CD4-positive, alpha-beta T cell (primary cell): ENCODE results near the gene RXFP2. TPM values are rescaled to one million over a fixed set of nuclear protein-coding genes. Genes with fewer than 3 reads are reported as not detected.

Experiments used
- ATAC-seq: fragments of 200-7000 bp; cut with Tn5 transposase; one replicate; pipeline ENCODE4 v1.10.0; 2022; ENCODE audit warnings: mild to moderate bottlenecking; ENCODE audit not compliant: poor library complexity
- CTCF ChIA-PET: fragments of 350-600 bp; sonication (Branson Sonifier 250); formaldehyde crosslinking; loops from one replicate; lab custom pipeline; 2021; ENCODE audit warnings: antibody characterized with exemption, inconsistent platforms; lab: Charles Lee
- POLR2A ChIA-PET: fragments of 350-600 bp; sonication (Branson Sonifier 250); formaldehyde crosslinking; loops from one replicate; lab custom pipeline; 2021; ENCODE audit warnings: antibody characterized with exemption, inconsistent platforms; lab: Charles Lee
- DNase-seq, 14 experiments: peaks; one replicate each; pipeline ENCODE4 v3.0.0-alpha.2; 2013 to 2020; ENCODE audit warnings: mixed read lengths in 2 of 14
- H3K27ac ChIP-seq, 2 donors: one replicate each; pipeline versions ENCODE4 v1.5.1 to v1.7.0; 2013; ENCODE audit warnings: low read length in 2 of 2, low read depth in 1 of 2, mild to moderate bottlenecking in 1 of 2
- H3K27me3 ChIP-seq, 2 experiments: 1 replicate in 1 of 2; 2 replicates in 1 of 2; pipeline versions ENCODE4 v1.6.1 to v1.7.0; 2013; ENCODE audit warnings: low read length in 2 of 2, control low read depth in 1 of 2, mild to moderate bottlenecking in 1 of 2, moderate library complexity in 1 of 2; ENCODE audit not compliant: insufficient read depth in 2 of 2, control insufficient read depth in 1 of 2
- H3K36me3 ChIP-seq: one replicate; pipeline ENCODE4 v1.6.1; 2013; ENCODE audit warnings: low read length, control low read depth; ENCODE audit not compliant: insufficient read depth
- H3K4me1 ChIP-seq: one replicate; pipeline ENCODE4 v1.6.1; 2013; ENCODE audit warnings: low read length, control low read depth; ENCODE audit not compliant: insufficient read depth
- H3K4me3 ChIP-seq: one replicate; pipeline ENCODE4 v1.5.1; 2013; ENCODE audit warnings: mild to moderate bottlenecking, low read length, moderate library complexity
- H3K9me3 ChIP-seq, 2 experiments: 1 replicate in 1 of 2; 2 replicates in 1 of 2; pipeline versions ENCODE4 v1.6.1 to v1.7.0; 2013; ENCODE audit warnings: low read length in 2 of 2, mild to moderate bottlenecking in 2 of 2, control low read depth in 1 of 2, moderate library complexity in 1 of 2; ENCODE audit not compliant: control insufficient read depth in 1 of 2, insufficient read depth in 1 of 2
- H3K27ac Mint-ChIP-seq: one replicate; pipeline ENCODE4 v1.8.0; 2020; ENCODE audit warnings: mixed read lengths
- H3K27me3 Mint-ChIP-seq: one replicate; pipeline ENCODE4 v1.8.0; 2021; ENCODE audit warnings: mixed read lengths
- H3K36me3 Mint-ChIP-seq: one replicate; pipeline ENCODE4 v1.8.0; 2021; ENCODE audit warnings: low read depth, mixed read lengths
- H3K4me1 Mint-ChIP-seq: one replicate; pipeline ENCODE4 v1.8.0; 2021; ENCODE audit warnings: low read depth, mixed read lengths
- H3K4me3 Mint-ChIP-seq: one replicate; pipeline ENCODE4 v1.8.0; 2020; ENCODE audit warnings: mild to moderate bottlenecking, mixed read lengths
- H3K9me3 Mint-ChIP-seq: one replicate; pipeline ENCODE4 v1.8.0; 2020; ENCODE audit warnings: mixed read lengths
- intact Hi-C, 2 experiments: fragments of 100-400 bp; cut with DNase I in 1 of 2; cut with micrococcal nuclease in 1 of 2; formaldehyde crosslinking; loops; one replicate each; pipeline versions ENCODE4 v1.15.1 to v1.9.0; 2023 to 2025; cut with DNase I, micrococcal nuclease
- total RNA-seq, 174 experiments: library from RNA in 2 of 174; stranded (reverse) in 2 of 174; gene quantifications; one replicate each; pipeline ENCODE4 v1.2.3 and lab custom pipeline; 2021 to 2026
- TF ChIP-seq, protein P1 (sequence below): fragments of 200-600 bp; IDR thresholded peaks from one replicate; pipeline ENCODE4 v1.8.0; 2022; ENCODE audit warnings: antibody characterized with exemption, mild to moderate bottlenecking

The RXFP2 gene
- total RNA-seq, 2 experiments from 2014 or later, result not detected

DNA sequence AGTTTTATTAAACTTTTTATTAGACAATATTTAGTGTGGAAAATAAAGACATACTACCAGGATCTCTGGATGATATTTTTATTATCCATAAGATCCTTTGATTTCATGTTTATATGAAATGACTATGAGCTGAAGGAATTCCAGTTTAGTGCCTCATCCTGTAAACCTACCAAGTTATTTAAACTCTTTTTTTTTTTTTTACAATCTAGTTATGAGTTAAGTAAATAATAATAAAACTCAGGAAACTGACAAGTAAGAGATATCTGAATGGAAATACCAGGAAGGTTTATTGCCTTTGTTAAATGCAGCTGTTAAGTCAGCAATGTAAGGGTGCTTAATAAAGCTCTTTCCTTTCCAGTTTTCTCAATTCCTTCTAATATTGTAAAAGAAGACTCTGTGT, 53.9 kb downstream of the RXFP2 start:
- TF ChIP-seq, protein P1, sequence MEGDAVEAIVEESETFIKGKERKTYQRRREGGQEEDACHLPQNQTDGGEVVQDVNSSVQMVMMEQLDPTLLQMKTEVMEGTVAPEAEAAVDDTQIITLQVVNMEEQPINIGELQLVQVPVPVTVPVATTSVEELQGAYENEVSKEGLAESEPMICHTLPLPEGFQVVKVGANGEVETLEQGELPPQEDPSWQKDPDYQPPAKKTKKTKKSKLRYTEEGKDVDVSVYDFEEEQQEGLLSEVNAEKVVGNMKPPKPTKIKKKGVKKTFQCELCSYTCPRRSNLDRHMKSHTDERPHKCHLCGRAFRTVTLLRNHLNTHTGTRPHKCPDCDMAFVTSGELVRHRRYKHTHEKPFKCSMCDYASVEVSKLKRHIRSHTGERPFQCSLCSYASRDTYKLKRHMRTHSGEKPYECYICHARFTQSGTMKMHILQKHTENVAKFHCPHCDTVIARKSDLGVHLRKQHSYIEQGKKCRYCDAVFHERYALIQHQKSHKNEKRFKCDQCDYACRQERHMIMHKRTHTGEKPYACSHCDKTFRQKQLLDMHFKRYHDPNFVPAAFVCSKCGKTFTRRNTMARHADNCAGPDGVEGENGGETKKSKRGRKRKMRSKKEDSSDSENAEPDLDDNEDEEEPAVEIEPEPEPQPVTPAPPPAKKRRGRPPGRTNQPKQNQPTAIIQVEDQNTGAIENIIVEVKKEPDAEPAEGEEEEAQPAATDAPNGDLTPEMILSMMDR, result no peak
- no peaks in the 10 kb centered on the region for H3K36me3 Mint-ChIP-seq
- H3K9me3 Mint-ChIP-seq, result no peaks in the 10 kb centered on the region
- no peak overlapping the region for H3K4me3 Mint-ChIP-seq
- ATAC-seq (no peak), DNase-seq (no peak)
- Histone ChIP-seq H3K36me3 (no peaks in the 10 kb centered on the region), H3K4me1 (no peaks in the 10 kb centered on the region), H3K27ac (no peak overlapping the region), H3K9me3 (no peaks in the 10 kb centered on the region), H3K4me3 (no peak overlapping the region), H3K27me3 (no peaks in the 10 kb centered on the region)
- ChIA-PET CTCF (no interaction called here), POLR2A (no interaction called here)
- no peaks in the 10 kb centered on the region for H3K27me3 Mint-ChIP-seq
- H3K27ac Mint-ChIP-seq, result no peak overlapping the region
- H3K4me1 Mint-ChIP-seq, result no peaks in the 10 kb centered on the region
- intact Hi-C loops, result no loop called here

DNA sequence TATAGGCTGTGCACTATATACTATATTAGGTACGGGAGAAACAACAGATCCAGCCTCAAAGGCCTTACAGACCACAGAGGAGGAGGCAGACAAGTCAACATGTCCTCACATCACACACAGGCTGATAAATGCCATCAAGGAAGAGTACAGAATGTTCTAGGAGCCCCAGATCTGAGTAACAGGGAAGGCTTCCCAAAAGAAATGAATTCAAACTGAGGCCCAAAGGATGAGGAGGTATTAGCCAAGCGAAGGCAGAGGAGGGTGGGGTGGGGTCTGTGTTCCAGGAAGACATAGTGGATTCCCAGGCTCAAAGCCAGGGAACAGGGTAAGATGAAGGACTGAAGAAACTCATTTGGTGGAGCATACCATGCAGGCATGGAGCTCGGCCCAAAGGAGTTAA, 55.1 kb downstream of the RXFP2 start:
- H3K4me3 Mint-ChIP-seq, result no peak overlapping the region
- ATAC-seq (no peak), DNase-seq (no peak)
- intact Hi-C loops, result no loop called here
- H3K27ac Mint-ChIP-seq, result no peak overlapping the region
- Histone ChIP-seq H3K27ac (no peak overlapping the region), H3K9me3 (no peaks in the 10 kb centered on the region), H3K4me1 (no peaks in the 10 kb centered on the region), H3K4me3 (no peak overlapping the region), H3K36me3 (no peaks in the 10 kb centered on the region), H3K27me3 (no peaks in the 10 kb centered on the region)
- no peaks in the 10 kb centered on the region for H3K4me1 Mint-ChIP-seq
- CTCF ChIA-PET, result no interaction called here
- no peaks in the 10 kb centered on the region for H3K36me3 Mint-ChIP-seq
- TF ChIP-seq, protein P1, result no peak
- no peaks in the 10 kb centered on the region for H3K9me3 Mint-ChIP-seq
- H3K27me3 Mint-ChIP-seq, result no peaks in the 10 kb centered on the region
- POLR2A ChIA-PET, result no interaction called here

DNA sequence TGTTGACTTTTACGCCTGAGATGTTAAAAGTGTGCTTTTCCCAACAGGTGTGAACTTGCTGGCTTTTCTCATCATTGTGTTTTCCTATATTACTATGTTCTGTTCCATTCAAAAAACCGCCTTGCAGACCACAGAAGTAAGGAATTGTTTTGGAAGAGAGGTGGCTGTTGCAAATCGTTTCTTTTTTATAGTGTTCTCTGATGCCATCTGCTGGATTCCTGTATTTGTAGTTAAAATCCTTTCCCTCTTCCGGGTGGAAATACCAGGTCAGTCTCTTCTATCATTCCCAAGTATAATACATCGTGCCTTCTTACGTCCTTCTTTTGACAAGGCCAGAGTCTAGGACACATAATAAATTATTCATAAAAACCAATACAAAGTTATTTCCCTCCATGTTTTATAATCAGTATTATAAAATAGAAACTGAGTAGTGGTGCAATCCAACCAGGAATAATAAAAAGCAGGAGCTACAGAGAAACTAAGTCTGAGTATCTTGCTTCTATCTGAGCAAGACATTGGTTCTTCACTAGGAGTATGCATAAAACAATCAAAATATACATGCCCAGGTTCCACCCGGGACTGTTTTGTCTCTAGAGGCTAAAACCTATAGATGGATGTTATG, 57.9 kb downstream of the RXFP2 start:
- H3K9me3 Mint-ChIP-seq, result no peaks in the 10 kb centered on the region
- TF ChIP-seq, protein P1, result no peak
- H3K4me3 Mint-ChIP-seq, result no peak overlapping the region
- POLR2A ChIA-PET, result no interaction called here
- H3K27me3 ChIP-seq, result no peaks in the 10 kb centered on the region
- H3K4me1 Mint-ChIP-seq, result peaks cover 7% of the 10 kb centered on the region
- H3K27ac ChIP-seq, result no peak overlapping the region
- no peaks in the 10 kb centered on the region for H3K27me3 Mint-ChIP-seq
- no peak for ATAC-seq
- H3K36me3 ChIP-seq, result no peaks in the 10 kb centered on the region
- CTCF ChIA-PET, result no interaction called here
- DNase-seq, result no peak
- H3K4me1 ChIP-seq, result peaks cover 6% of the 10 kb centered on the region
- H3K4me3 ChIP-seq, result no peak overlapping the region
- H3K36me3 Mint-ChIP-seq, result no peaks in the 10 kb centered on the region
- no peak overlapping the region for H3K27ac Mint-ChIP-seq
- no peaks in the 10 kb centered on the region for H3K9me3 ChIP-seq
- intact Hi-C loops, result no loop called here
